IMR-90 (cell line): ENCODE data around the gene CHMP6. TPM values are rescaled to one million over a fixed set of nuclear protein-coding genes. Genes with fewer than 3 reads are reported as not detected.

ENCODE experiments used
- ATAC-seq: fragments of 200-7000 bp; cut with Tn5 transposase; 2 replicates; pipeline ENCODE4 v1.9.1; 2020; ENCODE audit warnings: low read depth, mild to moderate bottlenecking, moderate library complexity
- BruUV-seq: library from RNA; stranded (reverse); fragments of 400-500 nt; replicated peaks from 2 replicates; lab custom pipeline; 2021; lab: Mats Ljungman, UMichigan
- CTCF ChIA-PET: fragments of 300-600 bp; formaldehyde crosslinking; extraction: SDS; loops from one replicate; lab custom pipeline; 2021; ENCODE audit warnings: antibody characterized with exemption; lab: Yijun Ruan, JAX
- POLR2A ChIA-PET: fragments of 300-600 bp; sonication (Branson Sonifier 250); formaldehyde crosslinking; loops from one replicate; lab custom pipeline; 2022; ENCODE audit warnings: antibody characterized with exemption; ENCODE audit not compliant: unreplicated experiment; lab: Charles Lee
- DNase-seq: peaks from one replicate; pipeline ENCODE4 v3.0.0; 2013
- H2AFZ ChIP-seq: replicated peaks from 2 replicates; pipeline ENCODE3; 2013; ENCODE audit warnings: low read length, mild to moderate bottlenecking; ENCODE audit not compliant: poor library complexity
- H2AK5ac ChIP-seq: 2 replicates; pipeline ENCODE4 v1.6.1; 2013; ENCODE audit warnings: low read depth, low read length, inconsistent platforms
- H2AK9ac ChIP-seq: replicated peaks from 2 replicates; pipeline ENCODE3; 2013; ENCODE audit warnings: mild to moderate bottlenecking, low read depth, low read length, moderate library complexity; ENCODE audit not compliant: poor library complexity
- H2BK120ac ChIP-seq: 2 replicates; pipeline ENCODE4 v1.6.1; 2013; ENCODE audit warnings: low read depth, low read length, inconsistent platforms
- H2BK15ac ChIP-seq: 3 replicates; pipeline ENCODE4 v1.6.1; 2013; ENCODE audit warnings: low read depth, low read length, inconsistent platforms
- H2BK20ac ChIP-seq: 2 replicates; pipeline ENCODE4 v1.6.1; 2013; ENCODE audit warnings: low read depth, mild to moderate bottlenecking, inconsistent platforms, low read length, moderate library complexity
- H2BK5ac ChIP-seq: 2 replicates; pipeline ENCODE4 v1.6.1; 2013; ENCODE audit warnings: mild to moderate bottlenecking, low read depth, low read length, inconsistent platforms; ENCODE audit not compliant: poor library complexity, severe bottlenecking
- H3K14ac ChIP-seq: replicated peaks from 2 replicates; pipeline ENCODE4 v1.6.1; 2013; ENCODE audit warnings: low read depth, low read length, inconsistent platforms
- H3K18ac ChIP-seq: 2 replicates; pipeline ENCODE4 v1.6.1; 2013; ENCODE audit warnings: low read depth, low read length, control low read depth
- H3K23ac ChIP-seq: 2 replicates; pipeline ENCODE4 v1.6.1; 2013; ENCODE audit warnings: low read depth, low read length, inconsistent platforms
- H3K27ac ChIP-seq: 2 replicates; pipeline ENCODE4 v1.5.1; 2013; ENCODE audit warnings: mild to moderate bottlenecking, control low read depth, low read length; ENCODE audit not compliant: insufficient read depth
- H3K27me3 ChIP-seq: 2 replicates; pipeline ENCODE4 v1.6.1; 2013; ENCODE audit warnings: low read length; ENCODE audit not compliant: control insufficient read depth, insufficient read depth
- H3K36me3 ChIP-seq: 2 replicates; pipeline ENCODE4 v1.6.1; 2013; ENCODE audit warnings: low read length, mixed read lengths; ENCODE audit not compliant: control insufficient read depth, insufficient read depth
- H3K4ac ChIP-seq: 2 replicates; pipeline ENCODE4 v1.6.1; 2013; ENCODE audit warnings: low read depth, low read length, inconsistent platforms
- H3K4me1 ChIP-seq: 2 replicates; pipeline ENCODE4 v1.6.1; 2013; ENCODE audit warnings: low read length, mixed read lengths; ENCODE audit not compliant: control insufficient read depth, insufficient read depth
- H3K4me2 ChIP-seq: 2 replicates; pipeline ENCODE4 v1.6.1; 2013; ENCODE audit warnings: low read depth, mild to moderate bottlenecking, control low read depth, low read length, moderate library complexity
- H3K4me3 ChIP-seq: 2 replicates; pipeline ENCODE4 v1.5.1; 2013; ENCODE audit warnings: low read depth, mild to moderate bottlenecking, control low read depth, low read length, moderate library complexity; ENCODE audit not compliant: insufficient read depth
- H3K56ac ChIP-seq: 2 replicates; pipeline ENCODE4 v1.6.1; 2013; ENCODE audit warnings: low read length, inconsistent platforms; ENCODE audit not compliant: insufficient read depth; ENCODE audit errors: extremely low read depth
- H3K79me1 ChIP-seq, 2 experiments: 2 replicates each; pipeline ENCODE4 v1.6.1; 2013; ENCODE audit warnings: low read length in 2 of 2, inconsistent platforms in 1 of 2, low read depth in 1 of 2
- H3K9ac ChIP-seq: 2 replicates; pipeline ENCODE4 v1.6.1; 2013; ENCODE audit warnings: low read depth, low read length, control low read depth
- H3K9me1 ChIP-seq: 2 replicates; pipeline ENCODE4 v1.6.1; 2013; ENCODE audit warnings: low read length, inconsistent platforms; ENCODE audit not compliant: insufficient read depth
- H3K9me3 ChIP-seq: 2 replicates; pipeline ENCODE4 v1.6.1; 2013; ENCODE audit warnings: low read length; ENCODE audit not compliant: control insufficient read depth, insufficient read depth
- H4K20me1 ChIP-seq: 2 replicates; pipeline ENCODE4 v1.6.1; 2013; ENCODE audit warnings: low read length, inconsistent platforms; ENCODE audit not compliant: insufficient read depth
- H4K5ac ChIP-seq: 2 replicates; pipeline ENCODE4 v1.6.1; 2013; ENCODE audit warnings: mild to moderate bottlenecking, low read depth, low read length, control low read depth
- H4K8ac ChIP-seq, 2 experiments: 2 replicates each; pipeline ENCODE4 v1.6.1; 2013; ENCODE audit warnings: low read depth in 2 of 2, low read length in 2 of 2, control low read depth in 1 of 2, inconsistent platforms in 1 of 2
- H4K91ac ChIP-seq: 2 replicates; pipeline ENCODE4 v1.6.1; 2013; ENCODE audit warnings: low read depth, low read length, inconsistent platforms; ENCODE audit not compliant: insufficient read depth
- BHLHE40 ChIP-seq: fragments of 150-350 bp; IDR thresholded peaks from 2 replicates; pipeline ENCODE4 v1.6.1; 2016; ENCODE audit warnings: mild to moderate bottlenecking, low read depth, low read length
- CEBPB ChIP-seq: IDR thresholded peaks from 2 replicates; pipeline ENCODE4 v1.6.1; 2012; ENCODE audit warnings: low read depth, low read length, improper control_type of control experiment
- CHD1 ChIP-seq: IDR thresholded peaks from 2 replicates; pipeline ENCODE4 v1.6.1; 2012; ENCODE audit warnings: low read depth, low read length, improper control_type of control experiment
- CTCF ChIP-seq: conservative IDR thresholded peaks from 2 replicates; pipeline ENCODE4 v1.5.1; 2012; ENCODE audit warnings: mild to moderate bottlenecking, low read depth, low read length, improper control_type of control experiment
- FOS ChIP-seq: fragments of 150-350 bp; IDR thresholded peaks from 2 replicates; pipeline ENCODE4 v1.6.1; 2016; ENCODE audit warnings: low read depth, low read length
- MAFK ChIP-seq: IDR thresholded peaks from 2 replicates; pipeline ENCODE4 v1.6.1; 2012; ENCODE audit warnings: low read depth, low read length, improper control_type of control experiment
- MAZ ChIP-seq: IDR thresholded peaks from 2 replicates; pipeline ENCODE4 v1.6.1; 2012; ENCODE audit warnings: low read depth, mild to moderate bottlenecking, low read length, improper control_type of control experiment, moderate library complexity, borderline replicate concordance
- NFE2L2 ChIP-seq: fragments of 150-350 bp; IDR thresholded peaks from 2 replicates; pipeline ENCODE4 v1.6.1; 2016; ENCODE audit warnings: low read depth, mild to moderate bottlenecking, low read length
- POLR2A ChIP-seq: IDR thresholded peaks from 2 replicates; pipeline ENCODE4 v1.6.1; 2012; ENCODE audit warnings: mild to moderate bottlenecking, low read depth, low read length
- RAD21 ChIP-seq: IDR thresholded peaks from 2 replicates; pipeline ENCODE4 v1.6.1; 2012; ENCODE audit warnings: low read length, improper control_type of control experiment
- RCOR1 ChIP-seq: IDR thresholded peaks from 2 replicates; pipeline ENCODE4 v1.6.1; 2012; ENCODE audit warnings: mild to moderate bottlenecking, low read length, improper control_type of control experiment; ENCODE audit not compliant: insufficient replicate concordance
- RFX5 ChIP-seq: IDR thresholded peaks from 2 replicates; pipeline ENCODE4 v1.8.0; 2012; ENCODE audit warnings: low read depth, mild to moderate bottlenecking, low read length, moderate library complexity
- SMC3 ChIP-seq: fragments of 150-350 bp; IDR thresholded peaks from 2 replicates; pipeline ENCODE4 v1.6.1; 2016; ENCODE audit warnings: low read depth, mild to moderate bottlenecking, antibody characterized with exemption, low read length, moderate library complexity
- WGBS, 2 experiments: methylation state at CpG; one replicate each; pipeline versions ENCODE4 v1.1.5 to v1.1.7; 2013; ENCODE audit warnings: missing lambda C conversion rate in 2 of 2; ENCODE audit not compliant: insufficient read length in 1 of 2; ENCODE audit errors: extremely low coverage in 2 of 2; 5-methylcytosine and 5-hydroxymethylcytosine counted together
- dilution Hi-C: fragments of 300-500 bp; cut with HindIII; formaldehyde crosslinking; loops from one replicate; pipeline ENCODE4 v1.14.3; 2018; ENCODE audit warnings: low sequenced_read_pairs; ENCODE audit not compliant: unreplicated experiment
- in situ Hi-C: fragments of 300-500 bp; cut with MboI; formaldehyde crosslinking; loops from 3 replicates; pipeline ENCODE4 v1.14.3; 2019; ENCODE audit warnings: low sequenced_read_pairs, inconsistent platforms, mixed read lengths
- intact Hi-C: fragments of 100-400 bp; cut with micrococcal nuclease; formaldehyde crosslinking; loops from 2 replicates; pipeline ENCODE4 v1.10.0; 2022
- polyA plus RNA-seq, 3 experiments: library from polyadenylated mRNA; depleted of rRNA; stranded (reverse); fragments of >200 nt; gene quantifications; 2 replicates each; pipeline ENCODE4 v1.2.3, GENCODE V29; 2012; ENCODE audit warnings: low replicate concordance in 1 of 3
- total RNA-seq: library from RNA; depleted of rRNA; stranded (reverse); fragments of >200 nt; gene quantifications from 2 replicates; pipeline ENCODE4 v1.2.3, GENCODE V29; 2012

CHMP6 gene
- total and polyA plus RNA-seq, 2 of the 4 experiments (the other 2 are of a cell fraction) = 5.0 to 40.3 TPM

- dilution Hi-C loops = no loop called here
- in situ Hi-C loops = no loop called here
- Histone ChIP-seq H3K56ac (no peak overlapping the region), H3K23ac (peak overlapping the region; percentile 78; the same call in 1 of the 2 replicates), H2BK120ac (no peak overlapping the region), H4K20me1 (no peaks in the 10 kb centered on the region; the same call in 1 of the 2 replicates), H3K4me2 (peak overlapping the region; percentile 94), H3K9me1 (no peaks in the 10 kb centered on the region), H3K36me3 (peaks cover 28% of the 10 kb centered on the region), H2AFZ (peak overlapping the region; percentile 39), H3K4me3 (peak overlapping the region; percentile 87), H2BK5ac (no peak overlapping the region), H3K27ac (no peak overlapping the region), H4K5ac (no peak overlapping the region), H4K8ac (no peak overlapping the region), H3K4ac (no peak overlapping the region), H3K18ac (no peak overlapping the region), H4K91ac (no peak overlapping the region), H3K79me1 (peaks cover 14 to 26% of the 10 kb centered on the region in 2 experiments; a peak in 3 of 4 replicates), H2BK15ac (no peak overlapping the region), H3K9ac (peak overlapping the region; percentile 72; the same call in 1 of the 2 replicates), H2AK9ac (peak overlapping the region; percentile 65), H3K4me1 (peaks cover 5% of the 10 kb centered on the region), H3K27me3 (no peaks in the 10 kb centered on the region), H3K14ac (no peak overlapping the region), H2BK20ac (no peak overlapping the region), H2AK5ac (no peak overlapping the region), H3K9me3 (no peaks in the 10 kb centered on the region)
- POLR2A ChIA-PET = no interaction called here
- BruUV-seq = no TSS peak
- WGBS, 2 experiments = 58% methylated on average over 6 of the region's 18 CpGs; no CpG with 5 or more reads in 1 of the 2 experiments
- CTCF ChIA-PET = no interaction called here
- TF ChIP-seq RAD21 (no peak), MAFK (no peak), MAZ (no peak), RFX5 (no peak), RCOR1 (no peak), FOS (no peak), BHLHE40 (no peak), CHD1 (no peak), CTCF (no peak), CEBPB (no peak), SMC3 (no peak), NFE2L2 (no peak), POLR2A (no peak)
- intact Hi-C loops = no loop called here
- ATAC-seq = no peak
- DNase-seq = no peak
These were observed 1.4 kb downstream of the CHMP6 start for GRCh38 chr17:80992948-80993624.
